ENCODE data around the gene SPRR1A.

GRCh38 chr1:152942161-152942560 lies 41.7 kb upstream of the SPRR1A start:
- TF ChIP-seq POLR2A (IDR thresholded peaks at IDR 0.05; ENCODE audit: low read length) (no peak), GATA1 (IDR thresholded peaks at IDR 0.05; ENCODE audit: low read depth, low read length) (no peak)

All from erythroblast (primary cell).